ENCODE measurements around the gene TNFRSF8.

DNA sequence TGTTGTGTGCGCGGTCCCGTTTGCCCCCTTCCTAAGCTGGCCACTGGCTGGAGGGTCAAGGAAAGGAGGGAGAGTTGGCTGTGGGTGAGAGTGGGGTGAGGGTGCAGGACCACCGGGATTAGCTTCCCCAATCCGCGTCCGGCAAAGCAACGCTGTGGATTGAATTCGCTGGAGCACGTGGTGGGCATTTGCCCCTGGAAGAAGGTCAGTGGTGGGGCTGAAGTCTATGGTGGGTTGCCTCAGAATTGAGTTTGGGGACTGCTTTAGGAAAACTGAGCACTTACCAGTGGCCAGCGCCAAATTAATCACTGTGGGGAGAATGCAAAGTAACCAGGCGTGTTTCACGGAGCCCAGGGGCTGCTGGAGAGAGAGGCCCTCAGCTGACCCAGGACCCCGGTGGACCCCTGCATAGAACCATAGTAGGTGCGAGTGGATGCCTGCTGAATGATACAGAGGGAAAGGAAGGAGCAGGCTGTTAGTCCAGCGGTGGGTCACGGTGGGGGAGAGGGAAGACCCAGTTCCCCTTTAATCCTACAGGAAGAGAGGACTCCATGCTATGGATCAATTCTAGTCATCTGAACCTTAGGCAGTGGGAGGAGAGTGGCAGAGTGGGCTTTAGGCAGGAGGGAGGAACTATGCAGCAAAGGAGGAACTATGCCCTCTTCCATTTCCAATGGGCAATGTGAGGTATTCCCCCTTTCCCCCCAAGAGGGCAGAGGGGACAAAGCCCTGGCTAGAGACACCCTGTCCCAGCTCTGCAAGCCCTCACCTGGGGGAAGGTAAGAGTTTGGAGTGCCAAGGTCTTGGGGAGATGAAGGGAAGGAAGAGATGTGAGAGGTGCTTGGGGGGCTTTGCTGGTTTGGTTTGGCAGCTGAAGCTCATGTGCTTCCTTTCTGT is 1.2 kb downstream of the TNFRSF8 start:
- TF ChIP-seq, protein P1, sequence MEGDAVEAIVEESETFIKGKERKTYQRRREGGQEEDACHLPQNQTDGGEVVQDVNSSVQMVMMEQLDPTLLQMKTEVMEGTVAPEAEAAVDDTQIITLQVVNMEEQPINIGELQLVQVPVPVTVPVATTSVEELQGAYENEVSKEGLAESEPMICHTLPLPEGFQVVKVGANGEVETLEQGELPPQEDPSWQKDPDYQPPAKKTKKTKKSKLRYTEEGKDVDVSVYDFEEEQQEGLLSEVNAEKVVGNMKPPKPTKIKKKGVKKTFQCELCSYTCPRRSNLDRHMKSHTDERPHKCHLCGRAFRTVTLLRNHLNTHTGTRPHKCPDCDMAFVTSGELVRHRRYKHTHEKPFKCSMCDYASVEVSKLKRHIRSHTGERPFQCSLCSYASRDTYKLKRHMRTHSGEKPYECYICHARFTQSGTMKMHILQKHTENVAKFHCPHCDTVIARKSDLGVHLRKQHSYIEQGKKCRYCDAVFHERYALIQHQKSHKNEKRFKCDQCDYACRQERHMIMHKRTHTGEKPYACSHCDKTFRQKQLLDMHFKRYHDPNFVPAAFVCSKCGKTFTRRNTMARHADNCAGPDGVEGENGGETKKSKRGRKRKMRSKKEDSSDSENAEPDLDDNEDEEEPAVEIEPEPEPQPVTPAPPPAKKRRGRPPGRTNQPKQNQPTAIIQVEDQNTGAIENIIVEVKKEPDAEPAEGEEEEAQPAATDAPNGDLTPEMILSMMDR (IDR thresholded peaks at IDR 0.05): no peak
- TF ChIP-seq POLR2AphosphoS5 (IDR thresholded peaks at IDR 0.05): no peak

Data from esophagus muscularis mucosa (tissue), 3 donors.